BLaER1 treated with 17β-estradiol and CSF1 and Interleukin-3, amounts not matched to agents 10 nM and 100 nM (cell line): ENCODE results near the gene CCDC81.

Experiments
- H3K27ac ChIP-seq, 11 experiments: shearing (Covaris generic); formaldehyde crosslinking; 2 replicates each; pipeline ENCODE4 v1.8.1; 2022
- H3K27me3 ChIP-seq, 11 experiments: shearing (Covaris generic); formaldehyde crosslinking; 2 replicates each; pipeline ENCODE4 v1.8.1; 2022
- H3K36me3 ChIP-seq, 11 experiments: shearing (Covaris generic); formaldehyde crosslinking; 2 replicates each; pipeline ENCODE4 v1.8.1; 2022
- H3K4me1 ChIP-seq, 10 experiments: shearing (Covaris generic); formaldehyde crosslinking; 2 replicates each; pipeline ENCODE4 v1.8.1; 2022
- H3K4me2 ChIP-seq, 11 experiments: shearing (Covaris generic); formaldehyde crosslinking; 2 replicates each; pipeline ENCODE4 v1.8.1; 2022
- H3K4me3 ChIP-seq, 10 experiments: shearing (Covaris generic); formaldehyde crosslinking; 2 replicates each; pipeline ENCODE4 v1.8.1; 2022
- H3K9ac ChIP-seq, 11 experiments: shearing (Covaris generic); formaldehyde crosslinking; 2 replicates each; pipeline ENCODE4 v1.8.1; 2022
- H3K9me3 ChIP-seq, 11 experiments: shearing (Covaris generic); formaldehyde crosslinking; replicated peaks in 1 of 11; 2 replicates each; pipeline ENCODE4 v1.8.1; 2022
- H4K20me1 ChIP-seq, 11 experiments: shearing (Covaris generic); formaldehyde crosslinking; 2 replicates each; pipeline ENCODE4 v1.8.1; 2022
- Cebpa-rat ChIP-seq, 11 experiments: shearing (Covaris generic); IDR thresholded peaks; 2 replicates each; pipeline ENCODE4 v1.8.1; 2022

The CCDC81 gene

GRCh38 chr11:86380295-86381059 is 5.8 kb downstream of the CCDC81 start:
- TF ChIP-seq Cebpa-rat (IDR thresholded peaks at IDR 0.05): no peak
- Histone ChIP-seq H3K4me3 (no peak overlapping the region), H3K9ac (no peak overlapping the region), H3K36me3 (no peaks in the 10 kb centered on the region), H3K9me3 (peaks cover 9 to 29% (median 14%) of the 10 kb centered on the region in 11 experiments; a peak in 21 of 22 replicates), H3K27ac (no peak overlapping the region), H3K4me1 (no peaks in the 10 kb centered on the region), H4K20me1 (no peaks in the 10 kb centered on the region), H3K27me3 (no peaks in the 10 kb centered on the region), H3K4me2 (no peak overlapping the region)

GRCh38 chr11:86383041-86383955 is 8.6 kb downstream of the CCDC81 start:
- H3K9me3 ChIP-seq: peaks cover 0 to 15% (median 0%) of the 10 kb centered on the region in 11 experiments; a peak in 1 of 22 replicates
- no peak for TF ChIP-seq Cebpa-rat (IDR thresholded peaks at IDR 0.05)
- H3K4me2 ChIP-seq: no peak overlapping the region
- no peaks in the 10 kb centered on the region for H4K20me1 ChIP-seq
- H3K36me3 ChIP-seq: no peaks in the 10 kb centered on the region
- no peak overlapping the region for H3K9ac ChIP-seq
- H3K4me1 ChIP-seq: no peaks in the 10 kb centered on the region
- H3K4me3 ChIP-seq: no peak overlapping the region
- no peak overlapping the region for H3K27ac ChIP-seq
- no peaks in the 10 kb centered on the region for H3K27me3 ChIP-seq

GRCh38 chr11:86386283-86386682 is 11.6 kb downstream of the CCDC81 start:
- Histone ChIP-seq H3K4me3 (no peak overlapping the region), H4K20me1 (no peaks in the 10 kb centered on the region), H3K36me3 (no peaks in the 10 kb centered on the region), H3K9ac (no peak overlapping the region), H3K4me2 (no peak overlapping the region), H3K9me3 (peaks cover 0 to 12% (median 0%) of the 10 kb centered on the region in 11 experiments; a peak in 4 of 22 replicates), H3K4me1 (no peaks in the 10 kb centered on the region), H3K27ac (no peak overlapping the region), H3K27me3 (no peaks in the 10 kb centered on the region)
- no peak for TF ChIP-seq Cebpa-rat (IDR thresholded peaks at IDR 0.05)

GRCh38 chr11:86386746-86387145 is 12.1 kb downstream of the CCDC81 start:
- Histone ChIP-seq H3K4me3 (no peak overlapping the region), H3K4me2 (no peak overlapping the region), H3K9me3 (peaks cover 0 to 15% (median 0%) of the 10 kb centered on the region in 11 experiments; a peak in 5 of 22 replicates), H3K27ac (no peak overlapping the region), H4K20me1 (no peaks in the 10 kb centered on the region), H3K9ac (no peak overlapping the region), H3K36me3 (no peaks in the 10 kb centered on the region), H3K27me3 (no peaks in the 10 kb centered on the region), H3K4me1 (no peaks in the 10 kb centered on the region)
- no peak for TF ChIP-seq Cebpa-rat (IDR thresholded peaks at IDR 0.05)

GRCh38 chr11:86388198-86388597 is 13.5 kb downstream of the CCDC81 start:
- no peaks in the 10 kb centered on the region for H3K4me1 ChIP-seq
- H3K36me3 ChIP-seq: no peaks in the 10 kb centered on the region
- no peak overlapping the region for H3K27ac ChIP-seq
- no peaks in the 10 kb centered on the region for H3K27me3 ChIP-seq
- H3K9me3 ChIP-seq: peaks cover 0 to 18% (median 0%) of the 10 kb centered on the region in 11 experiments; a peak in 5 of 22 replicates
- no peak overlapping the region for H3K4me2 ChIP-seq
- no peak for TF ChIP-seq Cebpa-rat (IDR thresholded peaks at IDR 0.05)
- H4K20me1 ChIP-seq: no peaks in the 10 kb centered on the region
- H3K9ac ChIP-seq: no peak overlapping the region
- no peak overlapping the region for H3K4me3 ChIP-seq

- Histone ChIP-seq H3K4me1 (no peaks in the 10 kb centered on the region), H3K27ac (no peak overlapping the region), H3K9me3 (peaks cover 0 to 18% (median 0%) of the 10 kb centered on the region in 11 experiments; a peak in 5 of 22 replicates), H3K4me2 (no peak overlapping the region), H3K36me3 (no peaks in the 10 kb centered on the region), H4K20me1 (no peaks in the 10 kb centered on the region), H3K27me3 (no peaks in the 10 kb centered on the region), H3K9ac (no peak overlapping the region), H3K4me3 (no peak overlapping the region)
- TF ChIP-seq Cebpa-rat (IDR thresholded peaks at IDR 0.05): no peak
These were observed 15.8 kb downstream of the CCDC81 start for GRCh38 chr11:86390487-86390886.

- TF ChIP-seq Cebpa-rat (IDR thresholded peaks at IDR 0.05): no peak
- Histone ChIP-seq H3K4me3 (no peak overlapping the region), H4K20me1 (no peaks in the 10 kb centered on the region), H3K27ac (no peak overlapping the region), H3K4me2 (no peak overlapping the region), H3K36me3 (no peaks in the 10 kb centered on the region), H3K4me1 (no peaks in the 10 kb centered on the region), H3K27me3 (no peaks in the 10 kb centered on the region), H3K9me3 (peaks cover 0 to 6% (median 0%) of the 10 kb centered on the region in 11 experiments; a peak in 1 of 22 replicates), H3K9ac (no peak overlapping the region)
These were observed 20.4 kb downstream of the CCDC81 start for GRCh38 chr11:86395061-86395551.

GRCh38 chr11:86396396-86396795 is 21.7 kb downstream of the CCDC81 start:
- H4K20me1 ChIP-seq: no peaks in the 10 kb centered on the region
- peaks cover 0 to 6% (median 0%) of the 10 kb centered on the region in 11 experiments; a peak in 1 of 22 replicates for H3K9me3 ChIP-seq

GRCh38 chr11:86397351-86397750 is 22.7 kb downstream of the CCDC81 start:
- Histone ChIP-seq H3K4me2 (no peak overlapping the region), H3K4me3 (no peak overlapping the region), H3K36me3 (no peaks in the 10 kb centered on the region), H4K20me1 (no peaks in the 10 kb centered on the region), H3K4me1 (no peaks in the 10 kb centered on the region), H3K9ac (no peak overlapping the region), H3K27me3 (no peaks in the 10 kb centered on the region), H3K27ac (no peak overlapping the region), H3K9me3 (no peaks in the 10 kb centered on the region)
- TF ChIP-seq Cebpa-rat (IDR thresholded peaks at IDR 0.05): no peak

More at GRCh38 chr11:86396396-86396795, 21.7 kb downstream of the CCDC81 start:
- no peak for TF ChIP-seq Cebpa-rat (IDR thresholded peaks at IDR 0.05)
- no peak overlapping the region for H3K4me2 ChIP-seq
- no peaks in the 10 kb centered on the region for H3K27me3 ChIP-seq
- no peaks in the 10 kb centered on the region for H3K36me3 ChIP-seq
- H3K27ac ChIP-seq: no peak overlapping the region
- H3K4me1 ChIP-seq: no peaks in the 10 kb centered on the region
- H3K9ac ChIP-seq: no peak overlapping the region
- no peak overlapping the region for H3K4me3 ChIP-seq
